NK-92 (cell line): Measurements from ENCODE around the gene ACTR2.
"Not testable (repeated sequence)": the region's sequence is repeated elsewhere in the genome, so short reads cannot be mapped to it uniquely, and the experiment has no call there.

Experiments
- DNase-seq: peaks from one replicate; lab custom pipeline; 2025; ENCODE audit not compliant: unreplicated experiment; lab: John Stamatoyannopoulos, UW

ACTR2 gene

DNA sequence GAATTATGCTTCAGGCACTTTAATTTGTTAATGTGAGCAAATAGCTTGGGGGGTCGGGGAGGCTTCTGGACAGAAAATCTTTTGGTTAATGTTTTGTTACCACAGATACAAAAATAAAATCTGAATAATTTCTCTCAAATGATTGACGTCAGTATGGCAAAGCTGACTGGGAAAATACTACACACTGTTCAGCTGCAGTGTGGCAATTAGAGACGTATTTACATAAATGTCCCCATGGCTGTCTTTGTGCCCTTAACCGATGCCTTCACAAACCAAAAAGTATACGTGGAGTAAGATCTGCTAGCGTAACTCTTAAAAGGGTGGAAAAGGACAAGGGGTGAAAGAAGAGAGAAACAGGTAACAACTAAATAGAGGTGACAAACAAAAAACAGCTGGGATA, 83.4 kb downstream of the ACTR2 start:
- no peak for DNase-seq

- no peak for DNase-seq
These were observed 84.0 kb downstream of the ACTR2 start for GRCh38 chr2:65311596-65311995.

DNA sequence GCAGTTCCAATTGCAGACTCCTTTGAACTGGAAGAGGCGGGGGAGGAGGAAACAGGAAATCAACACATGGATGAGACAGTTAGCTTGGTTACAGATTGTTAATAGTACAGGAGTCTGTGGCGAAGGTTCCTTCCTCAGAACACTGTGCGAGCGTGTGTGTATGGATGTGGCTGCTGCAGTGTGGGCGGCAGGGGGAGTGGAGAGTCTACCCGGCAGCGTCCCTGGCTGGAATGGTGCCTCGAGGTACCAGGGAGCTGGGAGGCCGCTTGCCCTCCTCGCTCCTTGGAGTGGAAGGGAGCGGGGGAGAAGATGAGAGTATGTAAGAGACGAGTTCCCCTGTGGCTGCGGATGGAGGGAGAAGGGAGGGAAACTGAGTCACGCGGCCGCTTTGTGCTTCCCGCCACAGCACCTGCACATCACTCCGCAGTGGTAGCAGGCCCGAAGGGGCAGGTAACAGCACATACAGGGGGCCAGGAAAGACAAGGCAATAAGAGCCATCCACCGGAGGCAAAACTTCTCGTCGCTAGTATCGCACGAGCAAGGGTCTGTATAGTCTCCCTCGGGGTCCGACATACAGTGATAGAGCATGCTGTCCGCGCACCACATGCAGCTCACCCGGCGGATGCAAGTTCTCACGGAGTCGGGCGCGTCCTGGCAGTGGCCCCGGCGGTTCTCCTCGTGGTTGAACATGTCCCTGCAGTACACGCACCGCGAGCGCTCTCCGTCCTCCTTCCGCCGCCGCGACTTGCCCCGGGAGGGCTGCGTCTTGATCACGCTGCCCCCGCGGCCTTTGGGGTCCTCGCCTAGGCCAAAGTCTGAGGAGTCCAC, 85.7 kb downstream of the ACTR2 start:
- DNase-seq: no peak

GRCh38 chr2:65313954-65314256, 86.3 kb downstream of the ACTR2 start:
- no peak for DNase-seq

DNA sequence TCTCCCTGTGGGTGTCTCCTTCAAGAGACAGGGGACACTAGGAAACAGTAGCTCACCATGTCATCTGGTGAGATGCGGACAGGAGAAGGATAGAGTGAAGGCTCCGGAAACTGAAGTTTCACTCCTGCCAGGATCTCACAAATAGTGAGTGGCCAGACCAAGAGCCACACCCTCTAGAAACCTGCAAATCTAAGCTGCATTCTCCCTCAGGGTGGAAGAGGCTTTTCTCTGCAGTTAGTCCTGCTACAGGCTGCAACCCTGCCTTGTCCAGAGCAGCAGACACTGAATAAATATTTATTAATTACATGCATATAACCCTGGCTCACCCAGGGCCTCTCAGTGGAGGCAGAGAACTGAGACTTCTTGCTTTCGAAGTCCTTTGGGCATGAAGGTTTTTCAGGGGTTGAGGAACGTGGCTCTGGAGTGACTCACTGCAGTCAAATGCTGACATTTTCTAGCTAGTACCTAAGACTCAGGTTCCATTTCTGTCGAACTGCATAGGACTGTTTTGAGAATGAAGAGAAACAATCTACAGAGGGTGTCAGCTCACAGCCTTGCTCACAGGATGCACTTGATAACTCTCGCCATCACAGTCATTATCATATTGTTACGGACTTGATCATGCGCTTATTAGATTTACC, 87.3 kb downstream of the ACTR2 start:
- no peak for DNase-seq

DNA sequence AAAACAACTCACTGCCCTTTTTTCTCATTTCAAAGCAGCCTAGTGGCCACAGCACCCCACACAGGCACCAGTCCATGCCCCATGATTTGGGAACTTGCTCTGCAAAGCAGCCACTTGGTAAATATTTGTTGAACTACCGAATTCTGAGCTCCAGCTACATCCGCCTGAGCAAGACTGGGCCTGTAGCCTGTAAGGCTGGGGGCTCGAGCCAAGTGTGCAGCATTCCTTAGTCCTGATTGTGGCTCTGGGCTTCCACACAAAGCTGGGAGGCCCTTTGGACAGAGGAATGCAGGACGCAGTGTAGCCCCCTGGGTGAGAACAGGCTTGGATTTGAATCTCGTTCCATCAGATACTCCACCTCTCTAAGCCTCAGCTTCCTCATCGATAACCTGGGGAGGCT, 88.4 kb downstream of the ACTR2 start:
- DNase-seq: no peak

- not testable (repeated sequence) for DNase-seq
These were observed 89.7 kb downstream of the ACTR2 start for GRCh38 chr2:65317351-65317750.

DNA sequence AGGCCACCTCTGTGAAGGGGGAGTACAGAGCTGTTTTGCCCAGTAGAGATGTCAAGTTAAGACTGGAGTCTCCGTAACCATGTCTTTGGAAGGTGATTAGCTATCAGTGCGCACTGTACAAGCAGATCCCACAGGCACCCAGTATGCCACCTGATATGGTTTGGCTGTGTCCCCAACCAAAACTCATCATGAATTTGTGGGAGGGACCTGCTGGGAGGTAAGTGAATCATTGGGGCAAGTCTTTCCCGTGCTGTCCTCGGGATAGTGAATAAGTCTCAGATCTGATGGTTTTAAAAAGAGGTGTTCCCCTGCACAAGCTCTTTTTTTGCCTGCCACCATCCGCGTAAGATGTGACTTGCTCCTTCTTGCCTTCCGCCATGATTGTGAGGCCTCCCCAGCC, 90.2 kb downstream of the ACTR2 start:
- DNase-seq: no peak

GRCh38 chr2:65319072-65319673, 91.5 kb downstream of the ACTR2 start:
- no peak for DNase-seq

DNA sequence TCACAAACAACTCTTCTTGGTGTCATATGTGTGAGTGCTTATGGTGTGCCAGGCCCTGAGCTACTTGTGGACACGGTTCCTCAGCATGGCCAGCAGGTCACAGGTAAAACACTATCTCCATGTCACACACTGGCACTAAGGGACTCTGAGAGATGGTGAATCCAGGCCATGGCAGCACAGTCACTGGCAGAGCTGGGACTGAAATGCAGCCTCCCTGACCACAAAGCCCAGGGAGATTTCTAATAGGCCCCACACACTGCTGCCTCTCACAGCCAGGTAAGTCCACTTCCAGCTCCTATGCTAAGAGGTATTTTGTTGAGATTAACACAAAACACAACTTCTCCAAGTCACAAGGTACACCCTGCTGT, 92.0 kb downstream of the ACTR2 start:
- DNase-seq: no peak

DNA sequence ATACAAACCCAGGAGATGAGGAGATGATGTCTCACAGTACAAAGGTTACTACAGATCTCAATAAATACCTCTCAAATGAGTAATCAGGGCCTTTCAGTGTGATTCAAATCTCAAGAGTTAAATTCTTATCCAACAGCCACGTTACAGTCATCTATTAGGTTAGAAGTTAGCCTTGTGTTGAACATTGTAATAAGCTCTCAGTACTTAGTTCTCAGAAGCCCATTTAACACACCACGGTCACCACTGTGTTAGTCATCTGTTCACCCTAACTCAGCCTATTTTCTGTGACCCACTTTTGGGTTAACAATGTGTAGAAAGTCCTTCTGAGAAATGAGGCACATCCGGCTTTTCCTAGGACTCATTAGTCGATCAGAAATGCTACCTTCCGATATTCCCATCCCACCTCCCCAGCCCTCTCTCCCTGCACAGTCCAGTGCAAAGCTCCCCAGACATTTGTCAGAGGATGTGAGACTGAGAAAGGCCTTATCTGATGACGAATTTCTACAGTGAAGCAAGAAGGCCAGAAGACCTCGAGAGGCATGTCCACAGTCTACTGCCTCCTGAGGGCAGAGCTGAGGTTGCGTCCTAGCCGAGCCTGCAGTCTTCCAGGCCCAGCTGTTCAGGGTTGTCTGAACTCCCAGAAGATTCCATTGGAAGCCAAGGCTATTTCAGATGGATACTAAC, 92.6 kb downstream of the ACTR2 start:
- no peak for DNase-seq
